A549 (cell line): ENCODE data around the gene NAV2. TPM values are rescaled to one million over a fixed set of nuclear protein-coding genes. Genes with fewer than 3 reads are reported as not detected.

ENCODE experiments used
- ATAC-seq, 2 experiments: fragments of 200-7000 bp in 1 of 2; fragments of >200 bp in 1 of 2; cut with Nextera tagmentation in 1 of 2; cut with Tn5 transposase in 1 of 2; 3 replicates each; pipeline versions ENCODE4 v1.8.0 to v1.9.1; 2018 to 2020; ENCODE audit warnings: mild to moderate bottlenecking in 1 of 2, moderate library complexity in 1 of 2
- CTCF ChIA-PET: fragments of 300-600 bp; sonication (Branson Sonifier 250); formaldehyde crosslinking; extraction: SDS; loops from one replicate; lab custom pipeline; 2021; ENCODE audit warnings: antibody characterized with exemption, inconsistent platforms; lab: Yijun Ruan, JAX
- POLR2A ChIA-PET: fragments of 350-600 bp; formaldehyde crosslinking; extraction: SDS; loops from one replicate; lab custom pipeline; 2021; ENCODE audit warnings: antibody characterized with exemption, inconsistent platforms; lab: Yijun Ruan, JAX
- DNase-seq, 2 experiments: peaks; one replicate each; pipeline versions ENCODE4 v3.0.0 to v3.0.0-alpha.2; 2011 to 2016; ENCODE audit warnings: low read depth in 1 of 2, low spot score in 1 of 2
- FAIRE-seq: peaks from 2 replicates; lab custom pipeline; 2011; peaks lifted over from hg19 to GRCh38; lab: Jason Lieb, UNC
- H3K27ac ChIP-seq, 2 experiments: fragments of >200 bp; sonication (Bioruptor Twin); formaldehyde crosslinking; 3 replicates each; pipeline ENCODE4 v1.5.1; 2016 to 2017
- H3K4me1 ChIP-seq: fragments of >200 bp; sonication (Bioruptor Twin); formaldehyde crosslinking; 3 replicates; pipeline ENCODE4 v1.6.1; 2016
- H3K4me2 ChIP-seq: fragments of >200 bp; sonication (Bioruptor Twin); formaldehyde crosslinking; 3 replicates; pipeline ENCODE4 v1.6.1; 2016
- H3K4me3 ChIP-seq: fragments of >200 bp; sonication (Bioruptor Twin); formaldehyde crosslinking; 3 replicates; pipeline ENCODE4 v1.5.1; 2016
- H3K9me3 ChIP-seq: fragments of >200 bp; sonication (Bioruptor Twin); formaldehyde crosslinking; 3 replicates; pipeline ENCODE4 v1.6.1; 2016
- EHMT2 ChIP-seq: fragments of 200-600 bp; sonication (generic); IDR thresholded peaks from 2 replicates; pipeline ENCODE4 v1.6.1; 2016; ENCODE audit warnings: antibody characterized with exemption, low read depth, mild to moderate bottlenecking, moderate library complexity
- ESRRA ChIP-seq: fragments of 150-350 bp; IDR thresholded peaks from 2 replicates; pipeline ENCODE4 v1.6.1; 2014; ENCODE audit warnings: mild to moderate bottlenecking, low read length, borderline replicate concordance
- HDAC2 ChIP-seq: fragments of 200-600 bp; sonication (generic); IDR thresholded peaks from 2 replicates; pipeline ENCODE4 v1.6.1; 2016
- HEYL ChIP-seq: fragments of 250-450 bp; sonication (Bioruptor Pico); IDR thresholded peaks from 2 replicates; pipeline ENCODE4 v1.8.0; 2021; ENCODE audit warnings: mild to moderate bottlenecking, moderate library complexity
- HOXA7 ChIP-seq: fragments of 250-450 bp; sonication (Bioruptor Pico); IDR thresholded peaks from 2 replicates; pipeline ENCODE4 v1.5.0; 2020; ENCODE audit warnings: mild to moderate bottlenecking, moderate library complexity
- JUN ChIP-seq, 2 experiments: fragments of >200 bp; sonication (Bioruptor Twin); formaldehyde crosslinking; IDR thresholded peaks; 2 replicates in 1 of 2; 3 replicates in 1 of 2; pipeline ENCODE4 v1.6.1; 2016 to 2017
- JUNB ChIP-seq: fragments of >200 bp; sonication (Bioruptor Twin); formaldehyde crosslinking; IDR thresholded peaks from 2 replicates; pipeline ENCODE4 v1.6.1; 2016
- KDM5A ChIP-seq: fragments of 200-600 bp; sonication (generic); IDR thresholded peaks from 2 replicates; pipeline ENCODE4 v1.6.1; 2016; ENCODE audit warnings: antibody characterized with exemption, mild to moderate bottlenecking
- NFE2L2 ChIP-seq: fragments of 150-350 bp; conservative IDR thresholded peaks from 2 replicates; pipeline ENCODE4 v1.6.1; 2014; ENCODE audit warnings: low read length
- NPAS2 ChIP-seq: fragments of 250-450 bp; sonication (Bioruptor Pico); IDR thresholded peaks from 2 replicates; pipeline ENCODE4 v1.8.0; 2022; ENCODE audit warnings: mild to moderate bottlenecking, moderate library complexity, borderline replicate concordance
- NR3C1 ChIP-seq: fragments of >200 bp; sonication (Bioruptor Twin); formaldehyde crosslinking; IDR thresholded peaks from 3 replicates; pipeline ENCODE4 v1.6.1; 2017
- RAD21 ChIP-seq, 2 experiments: fragments of >200 bp in 1 of 2; sonication (Bioruptor Twin) in 1 of 2; formaldehyde crosslinking in 1 of 2; IDR thresholded peaks in 1 of 2; conservative IDR thresholded peaks in 1 of 2; 2 replicates in 1 of 2; 3 replicates in 1 of 2; pipeline ENCODE4 v1.6.1; 2012 to 2018; ENCODE audit warnings: inconsistent platforms in 1 of 2
- RARB ChIP-seq: fragments of 250-450 bp; sonication (Bioruptor Pico); IDR thresholded peaks from 2 replicates; pipeline ENCODE4 v1.8.0; 2021; ENCODE audit warnings: mild to moderate bottlenecking, moderate library complexity
- RFX5 ChIP-seq: fragments of 450-650 bp; IDR thresholded peaks from 2 replicates; pipeline ENCODE4 v1.7.1; 2014; ENCODE audit warnings: antibody characterized with exemption, mild to moderate bottlenecking, moderate library complexity
- SMC3 ChIP-seq: fragments of >200 bp; sonication (Bioruptor Twin); formaldehyde crosslinking; IDR thresholded peaks from 3 replicates; pipeline ENCODE4 v1.6.1; 2018; ENCODE audit warnings: inconsistent platforms
- TFCP2L1 ChIP-seq: fragments of 250-450 bp; sonication (Bioruptor Pico); IDR thresholded peaks from 2 replicates; pipeline ENCODE4 v1.5.0; 2021; ENCODE audit warnings: mild to moderate bottlenecking
- WGBS: methylation state at CpG from one replicate; pipeline ENCODE4 v1.1.6; 2017; ENCODE audit errors: missing lambda C conversion rate; 5-methylcytosine and 5-hydroxymethylcytosine counted together
- polyA plus RNA-seq, 4 experiments: library from polyadenylated mRNA; depleted of rRNA in 3 of 4; stranded (reverse); fragments of >200 nt; fragmentation: RNase III in 1 of 4; extraction: RNeasy Plus Mini Kit Qiagen cat#74134 plus additional on column Dnase treatment in 1 of 4; gene quantifications; 2 replicates in 3 of 4; 3 replicates in 1 of 4; pipeline ENCODE4 v1.2.3, GENCODE V29; 2011 to 2017
- TF ChIP-seq, protein P1 (sequence below): fragments of 250-450 bp; sonication (Bioruptor Pico); IDR thresholded peaks from 2 replicates; pipeline ENCODE4 v1.5.0; 2021; ENCODE audit warnings: mild to moderate bottlenecking, moderate library complexity, borderline replicate concordance
- TF ChIP-seq, protein P2 (sequence below): IDR thresholded peaks from 2 replicates; pipeline ENCODE4 v1.6.1; 2012
- TF ChIP-seq, protein P3 (sequence below): fragments of >200 bp; sonication (Bioruptor Twin); formaldehyde crosslinking; IDR thresholded peaks from 2 replicates; pipeline ENCODE4 v1.6.1; 2016
- TF ChIP-seq, protein P4 (sequence below): fragments of >200 bp; sonication (Bioruptor Twin); formaldehyde crosslinking; IDR thresholded peaks from 3 replicates; pipeline ENCODE4 v1.6.1; 2016
- TF ChIP-seq, protein P5 (sequence below): fragments of >200 bp; sonication (Bioruptor Twin); formaldehyde crosslinking; IDR thresholded peaks from 3 replicates; pipeline ENCODE4 v1.5.1; 2016
- TF ChIP-seq, protein P6 (sequence below): fragments of 200-600 bp; sonication (generic); IDR thresholded peaks from 2 replicates; pipeline ENCODE4 v1.6.1; 2016; ENCODE audit warnings: antibody characterized with exemption, mild to moderate bottlenecking, moderate library complexity
- TF ChIP-seq, protein P7 (sequence below): fragments of 250-450 bp; sonication (Bioruptor Pico); IDR thresholded peaks from 2 replicates; pipeline ENCODE4 v1.5.0; 2020; ENCODE audit warnings: low read depth, mild to moderate bottlenecking, moderate library complexity

NAV2 gene
- polyA plus RNA-seq, 2 of the 4 experiments (the other 2 are of a cell fraction) = 4.9 to 19.8 TPM

DNA sequence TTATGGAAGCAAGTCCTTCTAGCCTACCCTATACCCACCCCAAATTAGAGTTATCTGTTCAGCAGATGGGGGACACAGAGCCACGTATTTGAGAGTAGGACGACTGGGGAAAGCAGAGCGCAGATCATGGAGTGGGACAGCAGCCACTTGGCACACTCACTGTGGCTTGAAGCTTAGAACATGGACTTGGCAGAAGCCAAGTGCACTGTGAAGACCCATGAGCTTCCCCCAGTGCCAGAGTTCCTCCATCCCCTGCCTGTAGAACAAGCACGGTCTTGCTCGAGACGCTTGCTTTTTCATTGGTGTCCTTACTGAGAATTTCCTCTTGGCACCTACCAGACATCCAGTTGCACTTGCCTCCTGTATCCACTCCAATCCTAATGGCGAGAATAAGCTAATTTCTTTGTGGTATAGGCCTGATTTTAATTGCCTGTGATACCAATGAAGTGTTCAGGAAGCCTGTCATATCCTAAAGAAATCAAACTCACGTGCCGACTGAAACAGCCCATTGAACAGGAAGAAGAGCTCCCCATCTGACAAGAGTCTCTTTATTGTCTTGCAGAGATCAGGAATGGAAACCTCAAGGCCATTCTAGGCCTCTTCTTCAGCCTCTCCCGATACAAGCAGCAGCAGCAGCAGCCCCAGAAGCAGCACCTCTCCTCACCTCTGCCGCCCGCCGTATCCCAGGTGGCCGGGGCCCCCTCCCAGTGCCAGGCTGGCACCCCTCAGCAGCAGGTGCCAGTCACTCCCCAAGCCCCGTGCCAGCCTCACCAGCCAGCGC is 166.9 kb downstream of the NAV2 start:
- TF ChIP-seq, protein P1, sequence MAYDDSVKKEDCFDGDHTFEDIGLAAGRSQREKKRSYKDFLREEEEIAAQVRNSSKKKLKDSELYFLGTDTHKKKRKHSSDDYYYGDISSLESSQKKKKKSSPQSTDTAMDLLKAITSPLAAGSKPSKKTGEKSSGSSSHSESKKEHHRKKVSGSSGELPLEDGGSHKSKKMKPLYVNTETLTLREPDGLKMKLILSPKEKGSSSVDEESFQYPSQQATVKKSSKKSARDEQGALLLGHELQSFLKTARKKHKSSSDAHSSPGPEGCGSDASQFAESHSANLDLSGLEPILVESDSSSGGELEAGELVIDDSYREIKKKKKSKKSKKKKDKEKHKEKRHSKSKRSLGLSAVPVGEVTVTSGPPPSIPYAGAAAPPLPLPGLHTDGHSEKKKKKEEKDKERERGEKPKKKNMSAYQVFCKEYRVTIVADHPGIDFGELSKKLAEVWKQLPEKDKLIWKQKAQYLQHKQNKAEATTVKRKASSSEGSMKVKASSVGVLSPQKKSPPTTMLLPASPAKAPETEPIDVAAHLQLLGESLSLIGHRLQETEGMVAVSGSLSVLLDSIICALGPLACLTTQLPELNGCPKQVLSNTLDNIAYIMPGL (CRISPR knock-in tag) = no peak
- TF ChIP-seq NR3C1 (no peak), RFX5 (no peak), JUNB (no peak), HEYL (no peak), HDAC2 (no peak), KDM5A (no peak)
- TF ChIP-seq, protein P2, sequence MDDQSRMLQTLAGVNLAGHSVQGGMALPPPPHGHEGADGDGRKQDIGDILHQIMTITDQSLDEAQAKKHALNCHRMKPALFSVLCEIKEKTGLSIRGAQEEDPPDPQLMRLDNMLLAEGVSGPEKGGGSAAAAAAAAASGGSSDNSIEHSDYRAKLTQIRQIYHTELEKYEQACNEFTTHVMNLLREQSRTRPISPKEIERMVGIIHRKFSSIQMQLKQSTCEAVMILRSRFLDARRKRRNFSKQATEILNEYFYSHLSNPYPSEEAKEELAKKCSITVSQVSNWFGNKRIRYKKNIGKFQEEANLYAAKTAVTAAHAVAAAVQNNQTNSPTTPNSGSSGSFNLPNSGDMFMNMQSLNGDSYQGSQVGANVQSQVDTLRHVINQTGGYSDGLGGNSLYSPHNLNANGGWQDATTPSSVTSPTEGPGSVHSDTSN = no peak
- TF ChIP-seq, protein P3, sequence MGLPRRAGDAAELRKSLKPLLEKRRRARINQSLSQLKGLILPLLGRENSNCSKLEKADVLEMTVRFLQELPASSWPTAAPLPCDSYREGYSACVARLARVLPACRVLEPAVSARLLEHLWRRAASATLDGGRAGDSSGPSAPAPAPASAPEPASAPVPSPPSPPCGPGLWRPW = no peak
- TF ChIP-seq, protein P4, sequence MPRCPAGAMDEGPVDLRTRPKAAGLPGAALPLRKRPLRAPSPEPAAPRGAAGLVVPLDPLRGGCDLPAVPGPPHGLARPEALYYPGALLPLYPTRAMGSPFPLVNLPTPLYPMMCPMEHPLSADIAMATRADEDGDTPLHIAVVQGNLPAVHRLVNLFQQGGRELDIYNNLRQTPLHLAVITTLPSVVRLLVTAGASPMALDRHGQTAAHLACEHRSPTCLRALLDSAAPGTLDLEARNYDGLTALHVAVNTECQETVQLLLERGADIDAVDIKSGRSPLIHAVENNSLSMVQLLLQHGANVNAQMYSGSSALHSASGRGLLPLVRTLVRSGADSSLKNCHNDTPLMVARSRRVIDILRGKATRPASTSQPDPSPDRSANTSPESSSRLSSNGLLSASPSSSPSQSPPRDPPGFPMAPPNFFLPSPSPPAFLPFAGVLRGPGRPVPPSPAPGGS = no peak
- TF ChIP-seq, protein P5, sequence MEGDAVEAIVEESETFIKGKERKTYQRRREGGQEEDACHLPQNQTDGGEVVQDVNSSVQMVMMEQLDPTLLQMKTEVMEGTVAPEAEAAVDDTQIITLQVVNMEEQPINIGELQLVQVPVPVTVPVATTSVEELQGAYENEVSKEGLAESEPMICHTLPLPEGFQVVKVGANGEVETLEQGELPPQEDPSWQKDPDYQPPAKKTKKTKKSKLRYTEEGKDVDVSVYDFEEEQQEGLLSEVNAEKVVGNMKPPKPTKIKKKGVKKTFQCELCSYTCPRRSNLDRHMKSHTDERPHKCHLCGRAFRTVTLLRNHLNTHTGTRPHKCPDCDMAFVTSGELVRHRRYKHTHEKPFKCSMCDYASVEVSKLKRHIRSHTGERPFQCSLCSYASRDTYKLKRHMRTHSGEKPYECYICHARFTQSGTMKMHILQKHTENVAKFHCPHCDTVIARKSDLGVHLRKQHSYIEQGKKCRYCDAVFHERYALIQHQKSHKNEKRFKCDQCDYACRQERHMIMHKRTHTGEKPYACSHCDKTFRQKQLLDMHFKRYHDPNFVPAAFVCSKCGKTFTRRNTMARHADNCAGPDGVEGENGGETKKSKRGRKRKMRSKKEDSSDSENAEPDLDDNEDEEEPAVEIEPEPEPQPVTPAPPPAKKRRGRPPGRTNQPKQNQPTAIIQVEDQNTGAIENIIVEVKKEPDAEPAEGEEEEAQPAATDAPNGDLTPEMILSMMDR = no peak
- no peaks in the 10 kb centered on the region for H3K4me1 ChIP-seq
- no peak overlapping the region for H3K4me2 ChIP-seq
- ChIA-PET POLR2A (no interaction called here), CTCF (interaction anchor here (0.7 to 2.1 kb wide), 3 partner anchors 24 to 315 kb away, joined by 3 to 4 read pairs (median 3); no protein-coding TSS in a partner anchor)
- H3K27ac ChIP-seq = no peak overlapping the region
- no peaks in the 10 kb centered on the region for H3K9me3 ChIP-seq
- no peak for FAIRE-seq
- 81% methylated on average over 16 of the region's 16 CpGs for WGBS
- ATAC-seq = no peak
- no peak overlapping the region for H3K4me3 ChIP-seq
- DNase-seq = no peak

DNA sequence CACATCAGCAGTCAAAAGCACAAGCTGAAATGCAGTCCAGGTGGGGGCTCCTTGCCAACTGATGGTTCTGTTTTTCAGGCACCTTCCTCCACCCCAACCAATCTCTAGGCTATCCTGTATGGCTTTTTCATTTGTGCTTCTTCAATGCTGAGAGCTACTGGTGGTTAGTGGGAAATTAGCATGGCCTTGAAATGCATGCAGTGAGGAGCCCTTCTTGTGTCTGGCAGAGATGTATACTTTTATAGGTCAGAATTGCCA is 167.4 kb downstream of the NAV2 start:
- Histone ChIP-seq H3K9me3 (no peaks in the 10 kb centered on the region), H3K4me3 (no peak overlapping the region), H3K4me1 (no peaks in the 10 kb centered on the region), H3K4me2 (no peak overlapping the region), H3K27ac (no peak overlapping the region)
- FAIRE-seq (no peak), ATAC-seq (no peak), DNase-seq (no peak)
- CTCF ChIA-PET = interaction anchor here (0.7 to 2.1 kb wide), 3 partner anchors 24 to 316 kb away, joined by 3 to 4 read pairs (median 3); no protein-coding TSS in a partner anchor
- POLR2A ChIA-PET = no interaction called here
- TF ChIP-seq ESRRA (no peak), SMC3 (no peak), NPAS2 (CRISPR knock-in tag) (no peak), JUN (IDR thresholded peaks at IDR 0.05) (no peak), HOXA7 (no peak), KDM5A (no peak), HDAC2 (no peak), EHMT2 (no peak), RARB (no peak), TFCP2L1 (no peak), NFE2L2 (no peak), RAD21 (conservative IDR thresholded peaks at IDR 0.05 in 1 of 2, IDR thresholded peaks at IDR 0.05 in 1 of 2) (no peak)
- TF ChIP-seq, protein P3 = no peak
- TF ChIP-seq, protein P6, sequence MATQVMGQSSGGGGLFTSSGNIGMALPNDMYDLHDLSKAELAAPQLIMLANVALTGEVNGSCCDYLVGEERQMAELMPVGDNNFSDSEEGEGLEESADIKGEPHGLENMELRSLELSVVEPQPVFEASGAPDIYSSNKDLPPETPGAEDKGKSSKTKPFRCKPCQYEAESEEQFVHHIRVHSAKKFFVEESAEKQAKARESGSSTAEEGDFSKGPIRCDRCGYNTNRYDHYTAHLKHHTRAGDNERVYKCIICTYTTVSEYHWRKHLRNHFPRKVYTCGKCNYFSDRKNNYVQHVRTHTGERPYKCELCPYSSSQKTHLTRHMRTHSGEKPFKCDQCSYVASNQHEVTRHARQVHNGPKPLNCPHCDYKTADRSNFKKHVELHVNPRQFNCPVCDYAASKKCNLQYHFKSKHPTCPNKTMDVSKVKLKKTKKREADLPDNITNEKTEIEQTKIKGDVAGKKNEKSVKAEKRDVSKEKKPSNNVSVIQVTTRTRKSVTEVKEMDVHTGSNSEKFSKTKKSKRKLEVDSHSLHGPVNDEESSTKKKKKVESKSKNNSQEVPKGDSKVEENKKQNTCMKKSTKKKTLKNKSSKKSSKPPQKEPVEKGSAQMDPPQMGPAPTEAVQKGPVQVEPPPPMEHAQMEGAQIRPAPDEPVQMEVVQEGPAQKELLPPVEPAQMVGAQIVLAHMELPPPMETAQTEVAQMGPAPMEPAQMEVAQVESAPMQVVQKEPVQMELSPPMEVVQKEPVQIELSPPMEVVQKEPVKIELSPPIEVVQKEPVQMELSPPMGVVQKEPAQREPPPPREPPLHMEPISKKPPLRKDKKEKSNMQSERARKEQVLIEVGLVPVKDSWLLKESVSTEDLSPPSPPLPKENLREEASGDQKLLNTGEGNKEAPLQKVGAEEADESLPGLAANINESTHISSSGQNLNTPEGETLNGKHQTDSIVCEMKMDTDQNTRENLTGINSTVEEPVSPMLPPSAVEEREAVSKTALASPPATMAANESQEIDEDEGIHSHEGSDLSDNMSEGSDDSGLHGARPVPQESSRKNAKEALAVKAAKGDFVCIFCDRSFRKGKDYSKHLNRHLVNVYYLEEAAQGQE = no peak
- TF ChIP-seq, protein P7, sequence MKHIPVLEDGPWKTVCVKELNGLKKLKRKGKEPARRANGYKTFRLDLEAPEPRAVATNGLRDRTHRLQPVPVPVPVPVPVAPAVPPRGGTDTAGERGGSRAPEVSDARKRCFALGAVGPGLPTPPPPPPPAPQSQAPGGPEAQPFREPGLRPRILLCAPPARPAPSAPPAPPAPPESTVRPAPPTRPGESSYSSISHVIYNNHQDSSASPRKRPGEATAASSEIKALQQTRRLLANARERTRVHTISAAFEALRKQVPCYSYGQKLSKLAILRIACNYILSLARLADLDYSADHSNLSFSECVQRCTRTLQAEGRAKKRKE (CRISPR knock-in tag) = no peak
